ENCODE measurements around the gene RNF166.

RNF166 gene

DNA sequence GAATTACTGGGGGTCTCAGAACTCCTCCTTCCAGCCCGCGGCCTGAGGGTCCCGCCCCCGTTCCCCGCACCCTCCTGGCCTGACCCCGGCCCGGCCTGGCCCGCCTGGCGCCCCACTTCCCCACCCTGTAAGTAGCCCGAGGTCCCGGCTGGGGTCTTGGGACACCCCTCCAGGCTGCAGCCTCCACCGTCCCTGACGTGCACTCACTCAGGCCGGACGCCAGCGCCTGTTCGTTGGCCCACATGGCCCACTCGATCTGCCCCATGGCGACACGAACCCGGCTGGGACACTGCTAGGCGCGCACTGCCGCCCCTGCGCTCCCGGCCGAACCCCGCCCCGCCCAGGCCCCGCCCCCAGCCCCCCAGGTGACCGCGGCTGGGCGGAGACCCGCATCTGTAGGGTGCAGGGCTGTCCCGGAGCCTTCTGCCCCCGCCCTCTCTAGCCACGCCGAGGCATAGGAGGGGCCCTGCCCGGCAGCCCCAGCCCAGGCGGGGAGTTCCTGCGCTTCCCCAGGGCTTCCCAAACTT is 55.4 kb downstream of the RNF166 start, which contains the start of gene CYBA:
CYBA (minus strand) TSS at position 305 of the 527 bp plus-strand sequence; CDS start at position 265, 40 bp downstream.
- DNase-seq = no peak

DNA sequence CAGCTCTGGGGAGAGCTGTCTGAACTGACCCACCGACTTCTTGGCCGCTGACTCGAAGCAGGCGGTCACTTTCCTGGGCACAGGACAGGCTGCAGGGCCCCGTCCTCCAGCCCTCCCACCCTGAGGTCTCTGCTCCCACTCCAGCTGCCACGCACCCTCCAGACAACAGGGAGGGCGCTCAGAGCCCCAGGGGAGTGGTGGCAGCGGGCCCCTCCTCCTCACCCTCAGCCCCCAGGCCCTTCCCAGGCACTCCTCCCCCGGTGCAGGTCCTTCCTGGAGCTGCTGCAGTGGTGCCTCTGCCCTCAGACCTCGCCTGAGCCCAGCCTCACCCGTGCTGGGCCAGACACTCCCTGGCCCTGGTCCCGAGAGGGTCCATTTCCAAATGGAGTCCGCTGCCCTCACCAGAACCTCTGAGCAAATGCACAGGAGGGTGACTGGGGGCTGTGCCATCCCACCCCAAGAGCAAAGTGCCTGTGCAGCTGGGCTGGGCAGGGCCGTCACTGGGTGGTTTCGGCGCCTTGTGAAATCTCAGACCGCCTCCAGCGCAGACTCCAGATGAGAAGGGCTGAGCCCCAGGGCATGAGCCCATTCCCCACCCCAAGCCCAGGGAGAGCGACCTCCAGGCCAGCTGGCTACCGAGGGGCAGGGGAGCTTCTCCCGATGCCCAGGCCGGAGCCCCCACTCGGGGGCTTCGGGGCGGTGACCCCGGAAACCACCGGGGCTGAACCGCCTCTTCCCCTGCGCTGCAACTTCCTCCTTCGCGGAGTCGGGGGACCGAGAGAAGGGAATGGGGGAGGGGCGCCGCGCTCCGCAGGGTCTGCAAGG is 56.1 kb downstream of the RNF166 start:
- no peak for DNase-seq

DNA sequence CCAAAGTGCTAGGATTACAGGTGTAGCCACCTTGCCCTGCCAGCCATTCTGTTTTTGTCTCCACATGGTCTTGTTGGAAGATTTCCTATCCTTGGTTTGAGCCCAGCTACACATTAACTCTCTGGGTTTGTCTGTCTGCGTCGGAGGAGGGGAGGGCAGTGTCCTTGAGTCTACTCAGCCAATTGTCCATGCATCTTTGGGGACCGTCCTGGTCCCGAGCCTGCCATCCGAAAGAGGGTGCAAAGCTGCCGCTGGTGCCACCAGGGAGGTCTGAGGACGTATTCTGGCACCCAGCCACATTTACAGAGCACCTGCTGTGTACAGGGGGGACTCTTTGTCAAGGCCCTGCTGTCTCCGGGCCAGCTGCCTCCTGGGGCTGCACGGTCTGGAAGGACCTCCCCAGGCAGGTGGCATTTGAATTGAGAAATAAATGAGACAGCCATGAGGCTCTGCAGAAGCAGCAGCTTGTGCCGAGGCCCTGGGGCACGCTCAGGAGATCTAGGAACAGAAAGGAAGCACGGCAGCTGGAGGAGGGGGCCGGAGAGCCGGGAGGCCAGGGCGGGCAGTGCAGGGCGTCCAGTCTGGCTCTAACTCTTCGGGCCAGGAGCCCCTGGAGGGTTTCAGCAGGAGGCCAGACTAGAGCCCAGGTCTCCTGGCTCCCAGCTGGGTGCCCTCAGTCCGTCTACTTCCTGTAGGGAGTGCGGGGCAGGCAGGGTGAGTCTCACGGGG is 56.8 kb downstream of the RNF166 start:
- DNase-seq = no peak

DNA sequence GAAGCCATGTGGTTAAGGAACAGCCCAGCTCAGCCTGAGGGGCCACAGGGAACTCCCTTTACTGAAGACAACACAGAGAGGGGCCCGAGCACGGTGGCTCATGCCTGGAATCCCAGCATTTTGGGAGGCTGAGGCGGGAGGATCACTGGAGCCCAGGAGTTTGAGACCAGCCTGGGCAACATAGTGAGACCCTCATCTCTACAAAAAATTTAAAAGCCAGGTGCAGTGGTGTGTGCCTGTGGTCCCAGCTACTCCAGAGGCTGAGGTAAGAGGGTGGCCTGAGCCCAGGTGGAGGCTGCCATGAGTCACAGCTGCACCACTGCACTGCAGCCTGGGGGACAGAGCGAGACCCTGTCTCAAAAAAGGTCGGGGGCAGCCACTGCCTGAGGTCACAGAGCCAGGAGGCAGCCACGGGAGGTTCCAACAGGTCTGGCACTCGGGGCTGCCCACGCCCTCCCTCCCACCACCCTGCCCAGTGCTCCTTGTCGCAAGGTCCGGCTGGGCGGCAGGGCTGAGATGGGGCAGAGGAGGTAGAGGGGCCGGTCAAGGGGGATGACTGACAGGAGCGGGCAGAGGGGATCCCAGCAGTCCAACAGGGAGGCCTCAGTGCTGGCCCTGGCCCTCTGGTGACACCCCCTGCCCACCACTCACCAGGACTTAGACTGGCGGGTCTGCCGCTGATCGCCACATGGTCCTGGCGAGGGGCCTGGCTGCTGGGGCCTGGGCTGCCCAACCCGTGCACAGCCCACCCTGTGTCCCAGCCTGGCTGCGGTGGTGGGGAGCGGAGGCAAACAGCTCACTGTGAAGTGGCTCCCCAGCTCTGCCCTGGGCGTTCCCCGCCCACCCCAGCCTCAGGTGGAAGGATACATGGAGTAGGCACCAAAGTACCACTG is 58.8 kb downstream of the RNF166 start:
- no peak for DNase-seq
